Right lobe of liver (tissue), 4 donors: ENCODE data around the gene BCL2L11.

ENCODE experiments used
- POLR2A ChIP-seq: fragments of 450-650 bp; IDR thresholded peaks from one replicate; pipeline ENCODE4 v1.6.1; 2017; ENCODE audit warnings: antibody characterized with exemption, mild to moderate bottlenecking
- TF ChIP-seq, protein P1 (sequence below), 4 donors: fragments of 200-600 bp in 3 of 4; fragments of 450-650 bp in 1 of 4; IDR thresholded peaks; one replicate each; pipeline versions ENCODE4 v1.5.1 to v1.8.0; 2016 to 2022; ENCODE audit warnings: antibody characterized with exemption in 4 of 4, mild to moderate bottlenecking in 2 of 4
- donor health status: DM: no; HTN: no; CAD: no.
- donor health status: DM: no; HTN: no; CAD: no.
- donor health status: DM: no; HTN: yes; CAD: no.

DNA sequence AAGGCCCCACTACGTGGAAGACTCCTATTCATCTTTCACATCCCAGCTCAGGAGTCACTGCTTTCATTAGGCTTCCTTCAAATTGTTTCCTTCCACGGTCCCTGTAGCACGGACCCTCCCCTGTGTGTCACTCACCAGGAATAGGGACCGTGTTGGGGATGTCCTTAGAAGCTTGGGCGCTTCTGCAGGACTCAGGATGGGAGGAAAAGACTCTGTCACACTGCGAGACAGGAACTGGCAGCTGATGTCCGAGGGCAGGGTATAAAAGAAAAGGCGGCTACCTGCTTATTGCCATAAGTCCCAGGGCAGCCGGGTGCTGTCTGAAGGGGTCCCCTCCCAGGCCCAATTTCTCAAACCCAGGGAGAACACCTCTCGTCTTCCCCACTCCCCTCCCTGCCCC, 79.1 kb downstream of the BCL2L11 start:
- no peak for TF ChIP-seq POLR2A
- TF ChIP-seq, protein P1, sequence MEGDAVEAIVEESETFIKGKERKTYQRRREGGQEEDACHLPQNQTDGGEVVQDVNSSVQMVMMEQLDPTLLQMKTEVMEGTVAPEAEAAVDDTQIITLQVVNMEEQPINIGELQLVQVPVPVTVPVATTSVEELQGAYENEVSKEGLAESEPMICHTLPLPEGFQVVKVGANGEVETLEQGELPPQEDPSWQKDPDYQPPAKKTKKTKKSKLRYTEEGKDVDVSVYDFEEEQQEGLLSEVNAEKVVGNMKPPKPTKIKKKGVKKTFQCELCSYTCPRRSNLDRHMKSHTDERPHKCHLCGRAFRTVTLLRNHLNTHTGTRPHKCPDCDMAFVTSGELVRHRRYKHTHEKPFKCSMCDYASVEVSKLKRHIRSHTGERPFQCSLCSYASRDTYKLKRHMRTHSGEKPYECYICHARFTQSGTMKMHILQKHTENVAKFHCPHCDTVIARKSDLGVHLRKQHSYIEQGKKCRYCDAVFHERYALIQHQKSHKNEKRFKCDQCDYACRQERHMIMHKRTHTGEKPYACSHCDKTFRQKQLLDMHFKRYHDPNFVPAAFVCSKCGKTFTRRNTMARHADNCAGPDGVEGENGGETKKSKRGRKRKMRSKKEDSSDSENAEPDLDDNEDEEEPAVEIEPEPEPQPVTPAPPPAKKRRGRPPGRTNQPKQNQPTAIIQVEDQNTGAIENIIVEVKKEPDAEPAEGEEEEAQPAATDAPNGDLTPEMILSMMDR (IDR thresholded peaks at IDR 0.05): no peak
